IMR-90 (cell line): ENCODE measurements around the gene ADGRV1. TPM values are rescaled to one million over a fixed set of nuclear protein-coding genes. Genes with fewer than 3 reads are reported as not detected.

ENCODE experiments used
- ATAC-seq: fragments of 200-7000 bp; cut with Tn5 transposase; 2 replicates; pipeline ENCODE4 v1.9.1; 2020; ENCODE audit warnings: low read depth, mild to moderate bottlenecking, moderate library complexity
- BruUV-seq: library from RNA; stranded (reverse); fragments of 400-500 nt; replicated peaks from 2 replicates; lab custom pipeline; 2021; lab: Mats Ljungman, UMichigan
- CTCF ChIA-PET: fragments of 300-600 bp; formaldehyde crosslinking; extraction: SDS; loops from one replicate; lab custom pipeline; 2021; ENCODE audit warnings: antibody characterized with exemption; lab: Yijun Ruan, JAX
- POLR2A ChIA-PET: fragments of 300-600 bp; sonication (Branson Sonifier 250); formaldehyde crosslinking; loops from one replicate; lab custom pipeline; 2022; ENCODE audit warnings: antibody characterized with exemption; ENCODE audit not compliant: unreplicated experiment; lab: Charles Lee
- DNase-seq: peaks from one replicate; pipeline ENCODE4 v3.0.0; 2013
- H2AFZ ChIP-seq: replicated peaks from 2 replicates; pipeline ENCODE3; 2013; ENCODE audit warnings: low read length, mild to moderate bottlenecking; ENCODE audit not compliant: poor library complexity
- H2AK5ac ChIP-seq: 2 replicates; pipeline ENCODE4 v1.6.1; 2013; ENCODE audit warnings: low read depth, low read length, inconsistent platforms
- H2AK9ac ChIP-seq: replicated peaks from 2 replicates; pipeline ENCODE3; 2013; ENCODE audit warnings: mild to moderate bottlenecking, low read depth, low read length, moderate library complexity; ENCODE audit not compliant: poor library complexity
- H2BK120ac ChIP-seq: 2 replicates; pipeline ENCODE4 v1.6.1; 2013; ENCODE audit warnings: low read depth, low read length, inconsistent platforms
- H2BK15ac ChIP-seq: 3 replicates; pipeline ENCODE4 v1.6.1; 2013; ENCODE audit warnings: low read depth, low read length, inconsistent platforms
- H2BK20ac ChIP-seq: 2 replicates; pipeline ENCODE4 v1.6.1; 2013; ENCODE audit warnings: low read depth, mild to moderate bottlenecking, inconsistent platforms, low read length, moderate library complexity
- H2BK5ac ChIP-seq: 2 replicates; pipeline ENCODE4 v1.6.1; 2013; ENCODE audit warnings: mild to moderate bottlenecking, low read depth, low read length, inconsistent platforms; ENCODE audit not compliant: poor library complexity, severe bottlenecking
- H3K14ac ChIP-seq: replicated peaks from 2 replicates; pipeline ENCODE4 v1.6.1; 2013; ENCODE audit warnings: low read depth, low read length, inconsistent platforms
- H3K18ac ChIP-seq: 2 replicates; pipeline ENCODE4 v1.6.1; 2013; ENCODE audit warnings: low read depth, low read length, control low read depth
- H3K23ac ChIP-seq: 2 replicates; pipeline ENCODE4 v1.6.1; 2013; ENCODE audit warnings: low read depth, low read length, inconsistent platforms
- H3K27ac ChIP-seq: 2 replicates; pipeline ENCODE4 v1.5.1; 2013; ENCODE audit warnings: mild to moderate bottlenecking, control low read depth, low read length; ENCODE audit not compliant: insufficient read depth
- H3K27me3 ChIP-seq: 2 replicates; pipeline ENCODE4 v1.6.1; 2013; ENCODE audit warnings: low read length; ENCODE audit not compliant: control insufficient read depth, insufficient read depth
- H3K36me3 ChIP-seq: 2 replicates; pipeline ENCODE4 v1.6.1; 2013; ENCODE audit warnings: low read length, mixed read lengths; ENCODE audit not compliant: control insufficient read depth, insufficient read depth
- H3K4ac ChIP-seq: 2 replicates; pipeline ENCODE4 v1.6.1; 2013; ENCODE audit warnings: low read depth, low read length, inconsistent platforms
- H3K4me1 ChIP-seq: 2 replicates; pipeline ENCODE4 v1.6.1; 2013; ENCODE audit warnings: low read length, mixed read lengths; ENCODE audit not compliant: control insufficient read depth, insufficient read depth
- H3K4me2 ChIP-seq: 2 replicates; pipeline ENCODE4 v1.6.1; 2013; ENCODE audit warnings: low read depth, mild to moderate bottlenecking, control low read depth, low read length, moderate library complexity
- H3K4me3 ChIP-seq: 2 replicates; pipeline ENCODE4 v1.5.1; 2013; ENCODE audit warnings: low read depth, mild to moderate bottlenecking, control low read depth, low read length, moderate library complexity; ENCODE audit not compliant: insufficient read depth
- H3K56ac ChIP-seq: 2 replicates; pipeline ENCODE4 v1.6.1; 2013; ENCODE audit warnings: low read length, inconsistent platforms; ENCODE audit not compliant: insufficient read depth; ENCODE audit errors: extremely low read depth
- H3K79me1 ChIP-seq, 2 experiments: 2 replicates each; pipeline ENCODE4 v1.6.1; 2013; ENCODE audit warnings: low read length in 2 of 2, inconsistent platforms in 1 of 2, low read depth in 1 of 2
- H3K9ac ChIP-seq: 2 replicates; pipeline ENCODE4 v1.6.1; 2013; ENCODE audit warnings: low read depth, low read length, control low read depth
- H3K9me1 ChIP-seq: 2 replicates; pipeline ENCODE4 v1.6.1; 2013; ENCODE audit warnings: low read length, inconsistent platforms; ENCODE audit not compliant: insufficient read depth
- H3K9me3 ChIP-seq: 2 replicates; pipeline ENCODE4 v1.6.1; 2013; ENCODE audit warnings: low read length; ENCODE audit not compliant: control insufficient read depth, insufficient read depth
- H4K20me1 ChIP-seq: 2 replicates; pipeline ENCODE4 v1.6.1; 2013; ENCODE audit warnings: low read length, inconsistent platforms; ENCODE audit not compliant: insufficient read depth
- H4K5ac ChIP-seq: 2 replicates; pipeline ENCODE4 v1.6.1; 2013; ENCODE audit warnings: mild to moderate bottlenecking, low read depth, low read length, control low read depth
- H4K8ac ChIP-seq, 2 experiments: 2 replicates each; pipeline ENCODE4 v1.6.1; 2013; ENCODE audit warnings: low read depth in 2 of 2, low read length in 2 of 2, control low read depth in 1 of 2, inconsistent platforms in 1 of 2
- H4K91ac ChIP-seq: 2 replicates; pipeline ENCODE4 v1.6.1; 2013; ENCODE audit warnings: low read depth, low read length, inconsistent platforms; ENCODE audit not compliant: insufficient read depth
- CTCF ChIP-seq: conservative IDR thresholded peaks from 2 replicates; pipeline ENCODE4 v1.5.1; 2012; ENCODE audit warnings: mild to moderate bottlenecking, low read depth, low read length, improper control_type of control experiment
- MAFK ChIP-seq: IDR thresholded peaks from 2 replicates; pipeline ENCODE4 v1.6.1; 2012; ENCODE audit warnings: low read depth, low read length, improper control_type of control experiment
- MAZ ChIP-seq: IDR thresholded peaks from 2 replicates; pipeline ENCODE4 v1.6.1; 2012; ENCODE audit warnings: low read depth, mild to moderate bottlenecking, low read length, improper control_type of control experiment, moderate library complexity, borderline replicate concordance
- POLR2A ChIP-seq: IDR thresholded peaks from 2 replicates; pipeline ENCODE4 v1.6.1; 2012; ENCODE audit warnings: mild to moderate bottlenecking, low read depth, low read length
- SMC3 ChIP-seq: fragments of 150-350 bp; IDR thresholded peaks from 2 replicates; pipeline ENCODE4 v1.6.1; 2016; ENCODE audit warnings: low read depth, mild to moderate bottlenecking, antibody characterized with exemption, low read length, moderate library complexity
- WGBS, 2 experiments: methylation state at CpG; one replicate each; pipeline versions ENCODE4 v1.1.5 to v1.1.7; 2013; ENCODE audit warnings: missing lambda C conversion rate in 2 of 2; ENCODE audit not compliant: insufficient read length in 1 of 2; ENCODE audit errors: extremely low coverage in 2 of 2; 5-methylcytosine and 5-hydroxymethylcytosine counted together
- dilution Hi-C: fragments of 300-500 bp; cut with HindIII; formaldehyde crosslinking; loops from one replicate; pipeline ENCODE4 v1.14.3; 2018; ENCODE audit warnings: low sequenced_read_pairs; ENCODE audit not compliant: unreplicated experiment
- in situ Hi-C: fragments of 300-500 bp; cut with MboI; formaldehyde crosslinking; loops from 3 replicates; pipeline ENCODE4 v1.14.3; 2019; ENCODE audit warnings: low sequenced_read_pairs, inconsistent platforms, mixed read lengths
- intact Hi-C: fragments of 100-400 bp; cut with micrococcal nuclease; formaldehyde crosslinking; loops from 2 replicates; pipeline ENCODE4 v1.10.0; 2022
- polyA plus RNA-seq, 3 experiments: library from polyadenylated mRNA; depleted of rRNA; stranded (reverse); fragments of >200 nt; gene quantifications; 2 replicates each; pipeline ENCODE4 v1.2.3, GENCODE V29; 2012; ENCODE audit warnings: low replicate concordance in 1 of 3
- total RNA-seq: library from RNA; depleted of rRNA; stranded (reverse); fragments of >200 nt; gene quantifications from 2 replicates; pipeline ENCODE4 v1.2.3, GENCODE V29; 2012

ADGRV1 gene
- total and polyA plus RNA-seq, 2 of the 4 experiments (the other 2 are of a cell fraction), result under 0.01 TPM; not detected in 1

DNA sequence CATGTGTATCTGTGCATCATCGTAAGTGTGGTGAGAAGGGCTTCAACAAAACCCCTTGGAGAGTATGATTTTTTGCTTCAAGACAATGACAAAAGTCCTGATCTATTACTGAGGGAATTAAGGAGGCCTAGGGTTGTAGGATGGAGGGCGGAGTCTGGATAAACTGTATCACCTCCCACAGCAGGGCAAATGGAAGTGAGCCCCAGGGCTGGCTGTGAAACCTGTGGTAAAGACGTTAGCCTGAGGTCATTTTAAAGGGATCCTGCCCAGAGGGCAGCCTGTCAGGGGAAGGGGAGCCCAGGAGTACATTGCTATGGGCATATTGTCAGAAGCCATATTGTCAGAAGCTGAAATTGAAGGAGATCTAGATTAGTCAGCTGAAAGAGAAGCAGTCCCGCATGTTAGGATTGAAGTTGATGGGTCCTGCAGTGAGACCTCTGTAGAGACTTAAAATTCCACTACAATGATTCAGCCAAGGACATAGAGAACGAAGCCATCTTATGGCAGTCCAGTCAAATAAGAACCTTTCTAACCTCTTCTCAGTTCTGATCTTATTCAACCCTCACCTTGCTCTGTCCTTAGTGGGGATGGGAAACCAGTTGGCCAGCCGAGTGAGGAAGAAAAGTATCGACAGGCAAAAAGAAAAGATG is 26.9 kb downstream of the ADGRV1 start:
- H3K9me3 ChIP-seq, result no peaks in the 10 kb centered on the region
- H3K14ac ChIP-seq, result no peak overlapping the region
- no peak overlapping the region for H2AFZ ChIP-seq
- no peak overlapping the region for H3K27ac ChIP-seq
- no peak overlapping the region for H2BK5ac ChIP-seq
- intact Hi-C loops, result no loop called here
- no peak overlapping the region for H4K5ac ChIP-seq
- H3K79me1 ChIP-seq, result no peaks in the 10 kb centered on the region
- H3K18ac ChIP-seq, result no peak overlapping the region
- H2AK9ac ChIP-seq, result no peak overlapping the region
- no CpG with 5 or more reads among the region's 7 CpGs for whole genome bisulfite sequencing, 2 experiments
- H3K36me3 ChIP-seq, result no peaks in the 10 kb centered on the region
- H4K91ac ChIP-seq, result no peak overlapping the region
- ATAC-seq, result no peak
- no peak overlapping the region for H3K23ac ChIP-seq
- H3K4me2 ChIP-seq, result no peak overlapping the region
- no peak for TF ChIP-seq MAZ
- TF ChIP-seq SMC3, result no peak
- TF ChIP-seq MAFK, result no peak
- TF ChIP-seq POLR2A, result no peak
- TF ChIP-seq CTCF, result no peak
- in situ Hi-C loops, result no loop called here
- H3K56ac ChIP-seq, result no peak overlapping the region
- no peak overlapping the region for H3K9ac ChIP-seq
- H3K4me3 ChIP-seq, result no peak overlapping the region
- H2BK20ac ChIP-seq, result no peak overlapping the region
- dilution Hi-C loops, result no loop called here
- H3K27me3 ChIP-seq, result no peaks in the 10 kb centered on the region
- H3K9me1 ChIP-seq, result no peaks in the 10 kb centered on the region
- DNase-seq, result no peak
- H2AK5ac ChIP-seq, result no peak overlapping the region
- H2BK120ac ChIP-seq, result no peak overlapping the region
- BruUV-seq, result no TSS peak
- no peak overlapping the region for H2BK15ac ChIP-seq
- CTCF ChIA-PET, result no interaction called here
- no peaks in the 10 kb centered on the region for H4K20me1 ChIP-seq
- H3K4ac ChIP-seq, result no peak overlapping the region
- H3K4me1 ChIP-seq, result no peaks in the 10 kb centered on the region
- POLR2A ChIA-PET, result no interaction called here
- H4K8ac ChIP-seq, result no peak overlapping the region
